ENCODE results near the gene RERE.
A peak's percentile ranks its signal among the peaks of the same experiment; 100 is the strongest.

RERE gene

GRCh38 chr1:8333246-8333987, 484.0 kb downstream of the RERE start:
- no peak for DNase-seq (ENCODE audit: low read depth in 2 of 2)

- no peak for DNase-seq (ENCODE audit: low read depth in 2 of 2)
Observed at GRCh38 chr1:8332806-8333205, 484.6 kb downstream of the RERE start.

GRCh38 chr1:8330271-8331125, 486.9 kb downstream of the RERE start:
- DNase-seq (ENCODE audit: low read depth in 2 of 2), result no peak

- no peak for DNase-seq (ENCODE audit: low read depth in 2 of 2)
Observed at GRCh38 chr1:8329858-8330257, 487.6 kb downstream of the RERE start.

- DNase-seq (ENCODE audit: low read depth in 2 of 2), result no peak
Observed at GRCh38 chr1:8329439-8329838, 488.0 kb downstream of the RERE start.

GRCh38 chr1:8328271-8328670, 489.2 kb downstream of the RERE start:
- DNase-seq (ENCODE audit: low read depth in 2 of 2), result no peak

- no peak for DNase-seq (ENCODE audit: low read depth in 2 of 2)
Observed at GRCh38 chr1:8326265-8326664, 491.2 kb downstream of the RERE start.

- no peak for DNase-seq (ENCODE audit: low read depth in 2 of 2)
Observed at GRCh38 chr1:8325771-8326170, 491.7 kb downstream of the RERE start.

- no peak for DNase-seq (ENCODE audit: low read depth in 2 of 2)
Observed at GRCh38 chr1:8324176-8324810, 493.1 kb downstream of the RERE start.

- no peak for DNase-seq (ENCODE audit: low read depth in 2 of 2)
Observed at GRCh38 chr1:8323706-8324105, 493.7 kb downstream of the RERE start.

- no peak for DNase-seq (ENCODE audit: low read depth in 2 of 2)
Observed at GRCh38 chr1:8321612-8322011, 495.8 kb downstream of the RERE start.

GRCh38 chr1:8318436-8318835, 499.0 kb downstream of the RERE start:
- no peak for DNase-seq (ENCODE audit: low read depth in 2 of 2)

- peak; percentile 49 to 79 for DNase-seq (ENCODE audit: low read depth in 2 of 2)
Observed at GRCh38 chr1:8317647-8318381, 499.6 kb downstream of the RERE start, which contains the start of gene SLC45A1. SLC45A1 (plus strand) TSS chr1:8318114; CDS start chr1:8324330, 6,216 bp downstream.

- no peak for DNase-seq (ENCODE audit: low read depth in 2 of 2)
Observed at GRCh38 chr1:8315573-8316475, 501.6 kb downstream of the RERE start.

GRCh38 chr1:8314346-8315280, 502.8 kb downstream of the RERE start:
- DNase-seq (ENCODE audit: low read depth in 2 of 2), result peak in 1 of 2 donors; percentile 24

- DNase-seq (ENCODE audit: low read depth in 2 of 2), result no peak
Observed at GRCh38 chr1:8313231-8313630, 504.2 kb downstream of the RERE start.

GRCh38 chr1:8312235-8313218, 504.9 kb downstream of the RERE start:
- no peak for DNase-seq (ENCODE audit: low read depth in 2 of 2)

- DNase-seq (ENCODE audit: low read depth in 2 of 2), result no peak
Observed at GRCh38 chr1:8311068-8311718, 506.2 kb downstream of the RERE start.
